ENCODE measurements around the gene PSMG4.

The PSMG4 gene

GRCh38 chr6:3277251-3277650 lies 18.5 kb downstream of the PSMG4 start:
- no peak for DNase-seq

- no peak for DNase-seq
Measured at GRCh38 chr6:3277851-3278416, 19.2 kb downstream of the PSMG4 start.

GRCh38 chr6:3278691-3279090 lies 19.9 kb downstream of the PSMG4 start:
- DNase-seq = no peak

GRCh38 chr6:3280091-3280490 lies 21.3 kb downstream of the PSMG4 start:
- DNase-seq = no peak

GRCh38 chr6:3280866-3281465 lies 22.2 kb downstream of the PSMG4 start:
- DNase-seq = no peak

GRCh38 chr6:3281631-3282475 lies 23.1 kb downstream of the PSMG4 start:
- DNase-seq = no peak

- no peak for DNase-seq
Measured at GRCh38 chr6:3282476-3283236, 23.9 kb downstream of the PSMG4 start.

- DNase-seq = no peak
Measured at GRCh38 chr6:3283241-3283640, 24.5 kb downstream of the PSMG4 start.

GRCh38 chr6:3283641-3284435 lies 25.1 kb downstream of the PSMG4 start:
- no peak for DNase-seq

- DNase-seq = no peak
Measured at GRCh38 chr6:3284436-3284876, 25.7 kb downstream of the PSMG4 start.

GRCh38 chr6:3285049-3285639 lies 26.4 kb downstream of the PSMG4 start:
- no peak for DNase-seq

- DNase-seq = no peak
Measured at GRCh38 chr6:3285732-3286131, 27.0 kb downstream of the PSMG4 start.

GRCh38 chr6:3286641-3287171 lies 28.0 kb downstream of the PSMG4 start:
- no peak for DNase-seq

- DNase-seq = no peak
Measured at GRCh38 chr6:3287308-3287707, 28.6 kb downstream of the PSMG4 start.

- no peak for DNase-seq
Measured at GRCh38 chr6:3287976-3288707, 29.4 kb downstream of the PSMG4 start.

GRCh38 chr6:3288711-3289663 lies 30.2 kb downstream of the PSMG4 start:
- no peak for DNase-seq

- no peak for DNase-seq
Measured at GRCh38 chr6:3289664-3290055, 30.9 kb downstream of the PSMG4 start.

GRCh38 chr6:3290149-3290930 lies 31.6 kb downstream of the PSMG4 start:
- DNase-seq = no peak

GRCh38 chr6:3290931-3291211 lies 32.1 kb downstream of the PSMG4 start:
- no peak for DNase-seq
